ENCODE measurements around the gene TANGO2.
"Not testable (repeated sequence)": the region's sequence is repeated elsewhere in the genome, so short reads cannot be mapped to it uniquely, and the experiment has no call there.

TANGO2 gene

DNA sequence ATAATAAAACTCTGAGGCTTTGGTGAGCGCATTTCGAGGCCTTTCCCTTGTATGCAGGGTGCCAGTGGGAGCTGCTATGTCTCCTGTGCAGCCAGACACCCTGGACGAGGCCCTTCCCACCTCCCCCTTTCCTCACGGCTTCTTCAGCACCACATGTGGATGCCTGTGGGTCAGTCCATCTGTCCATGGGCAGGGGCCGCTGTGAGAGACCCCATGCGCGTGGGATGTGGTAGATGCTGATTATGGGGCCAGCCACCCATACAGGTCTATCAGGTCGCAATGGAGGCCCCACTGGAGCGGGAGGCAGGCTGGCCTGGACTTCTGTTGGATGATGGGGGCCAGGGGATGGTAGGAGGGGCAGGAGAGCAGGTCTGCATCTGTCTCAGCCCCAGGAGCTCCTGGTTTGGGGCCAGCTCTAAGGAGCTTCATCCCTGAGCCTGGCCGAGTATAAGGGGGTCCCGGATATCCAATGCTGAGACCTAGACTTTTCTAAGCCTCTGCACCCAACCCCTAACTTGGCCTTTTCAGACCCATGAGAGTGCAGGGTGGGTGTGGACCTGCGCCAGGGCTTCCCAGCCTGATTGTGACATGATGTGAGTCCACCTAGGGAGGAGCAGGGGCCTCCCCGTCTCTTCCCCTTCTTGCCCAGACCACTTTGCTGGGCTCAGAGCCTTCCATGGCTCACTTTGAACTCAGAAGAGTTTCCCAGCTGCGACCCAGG is 45.1 kb downstream of the TANGO2 start:
- DNase-seq: no peak

DNA sequence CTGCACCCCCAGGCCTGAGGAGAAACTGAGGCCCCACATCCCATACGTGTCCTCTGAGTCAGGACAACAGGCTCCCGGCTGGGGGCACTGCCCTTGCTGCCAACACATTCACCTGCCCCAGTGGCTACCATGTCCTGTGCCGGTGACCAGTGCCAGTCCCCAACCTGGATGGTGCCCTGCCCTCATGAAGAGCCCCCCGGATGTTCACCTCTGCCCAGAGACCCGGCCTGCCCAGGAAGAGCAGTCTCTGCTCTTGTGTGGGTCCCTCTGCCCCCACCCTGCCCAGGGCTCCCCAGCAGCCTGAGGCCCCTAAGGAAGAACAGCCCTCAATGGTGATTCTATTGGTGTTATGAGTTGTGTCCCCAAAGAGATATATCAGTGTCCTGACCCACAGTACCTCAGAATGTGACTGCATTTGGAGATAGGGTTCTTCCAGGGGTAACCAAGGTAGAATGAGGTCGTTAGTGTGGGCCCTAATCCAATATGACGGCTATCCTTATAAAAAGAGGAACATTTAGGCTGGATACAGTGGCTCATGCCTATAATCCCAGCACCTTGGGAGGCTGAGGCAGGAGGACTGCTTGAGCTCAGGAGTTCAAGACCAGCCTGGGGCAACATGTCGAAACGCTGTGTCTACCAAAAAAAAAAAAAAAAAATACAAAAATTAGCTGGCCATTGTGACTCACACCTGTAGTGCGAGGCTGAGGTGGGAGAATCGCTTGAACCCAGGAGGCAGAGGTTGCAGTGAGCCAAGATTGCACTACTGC is 45.9 kb downstream of the TANGO2 start:
- no peak for DNase-seq

DNA sequence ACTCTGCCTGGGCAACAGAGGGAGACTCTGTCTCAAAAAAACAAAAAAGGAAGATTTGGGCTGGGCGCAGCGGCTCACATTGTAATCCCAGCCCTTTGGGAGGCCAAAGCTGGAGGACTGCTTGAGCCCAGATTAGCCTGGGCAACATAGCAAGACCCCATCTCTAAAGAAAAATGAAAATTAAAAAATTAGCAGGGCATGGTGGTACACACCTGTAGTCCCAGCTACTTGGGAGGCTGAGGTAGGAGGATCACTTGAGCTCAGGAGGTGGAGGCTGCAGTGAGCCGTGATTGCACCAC is 46.4 kb downstream of the TANGO2 start:
- DNase-seq: not testable (repeated sequence)

DNA sequence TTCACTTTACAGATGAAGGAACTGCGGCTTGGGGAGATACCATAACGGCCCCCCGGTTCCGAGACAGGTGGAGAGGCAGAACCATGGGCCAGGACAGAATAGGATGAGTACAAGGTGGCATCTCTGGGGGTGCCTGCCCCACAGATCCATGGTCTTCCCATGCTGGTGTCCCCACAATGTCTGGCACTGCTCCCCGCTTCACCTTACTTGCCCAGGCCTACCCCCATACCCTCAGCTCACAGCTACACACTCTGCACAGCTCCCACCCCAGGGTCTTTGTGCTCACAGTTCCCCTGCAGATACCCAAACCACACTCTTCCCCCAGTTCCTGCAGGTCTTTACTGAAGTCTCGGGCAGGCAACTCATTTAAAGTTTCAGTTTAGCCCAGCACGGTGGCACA is 47.7 kb downstream of the TANGO2 start:
- DNase-seq: no peak

DNA sequence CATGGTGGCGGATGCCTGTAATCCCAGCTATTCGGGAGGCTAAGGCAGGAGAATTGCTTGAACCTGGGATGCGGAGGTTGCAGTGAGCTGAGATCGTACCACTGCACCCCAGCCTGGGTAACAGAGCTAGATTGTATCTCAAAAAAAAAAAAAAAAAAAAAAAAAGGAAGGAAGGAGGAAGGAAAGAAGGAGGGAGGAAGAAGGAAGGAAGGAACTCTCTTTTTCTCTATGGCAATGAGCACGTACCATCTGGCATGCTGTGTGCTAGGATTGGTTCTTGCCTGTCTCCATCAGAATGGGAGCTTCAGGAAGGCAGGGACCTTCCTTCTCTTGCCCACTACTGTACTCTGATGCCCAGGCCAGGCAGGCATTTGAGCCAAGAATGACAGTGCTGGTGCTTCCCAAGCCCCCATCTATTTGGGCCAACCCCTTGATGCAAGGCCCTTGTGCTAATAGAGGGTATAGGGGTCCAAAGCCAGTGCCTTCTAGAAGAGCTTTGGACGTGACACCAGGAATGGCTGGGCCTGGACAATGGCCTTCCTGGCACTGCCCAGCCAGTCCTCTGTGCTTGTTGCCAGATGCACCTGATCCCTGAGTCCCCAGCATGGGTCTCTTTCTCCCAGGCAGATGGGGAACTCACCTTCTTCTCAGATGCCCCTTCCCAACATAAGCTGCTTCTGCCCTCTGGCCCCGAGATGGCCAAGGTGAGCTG is 48.6 kb downstream of the TANGO2 start:
- no peak for DNase-seq

DNA sequence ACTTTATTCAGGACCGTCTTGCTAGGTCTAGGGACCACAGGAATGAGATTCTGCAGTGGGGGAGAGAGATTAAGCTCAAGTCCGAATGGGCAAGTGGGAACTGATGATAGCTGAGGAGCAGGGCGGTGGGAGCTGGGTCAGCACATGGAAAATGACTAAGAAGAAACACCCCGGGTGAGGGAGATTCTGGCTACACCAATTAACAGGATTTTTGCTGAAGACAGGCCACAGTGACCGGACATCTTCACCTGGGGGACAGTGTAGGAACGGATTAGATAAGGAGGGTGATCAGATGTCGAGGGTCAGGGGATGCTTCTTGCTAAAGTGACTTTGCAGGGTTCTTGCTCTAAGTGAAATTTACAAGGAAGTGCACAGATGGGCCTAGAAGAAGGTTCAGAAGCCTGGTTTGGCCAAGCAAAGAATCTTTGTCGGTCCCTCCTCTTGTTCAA is 50.6 kb downstream of the TANGO2 start:
- no peak for DNase-seq

DNA sequence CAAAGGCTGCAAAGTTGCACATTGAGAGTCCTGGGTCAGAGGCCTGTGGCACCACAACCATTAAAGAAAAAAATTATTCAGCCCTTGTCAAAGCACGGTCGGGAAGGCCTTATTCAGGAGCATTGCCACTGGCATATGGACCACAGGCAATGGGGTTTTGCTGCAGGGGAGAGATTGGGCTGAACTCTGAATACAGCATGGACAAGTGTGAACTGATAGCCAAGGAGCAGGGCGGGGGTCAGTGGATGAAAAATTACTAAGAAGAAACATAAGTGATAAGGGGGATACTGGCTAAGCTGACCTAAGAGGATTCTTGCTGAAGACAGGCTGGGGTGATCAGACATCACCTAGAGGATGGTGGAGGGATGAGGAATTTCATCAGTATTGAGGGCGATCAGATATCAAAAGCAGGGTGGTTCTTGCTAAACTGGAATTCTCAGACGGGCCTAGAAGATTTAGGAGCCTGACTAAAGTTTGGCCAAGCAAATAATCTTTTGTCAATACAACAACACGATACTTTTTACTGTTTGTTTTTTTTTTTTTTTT is 55.8 kb downstream of the TANGO2 start:
- no peak for DNase-seq

DNA sequence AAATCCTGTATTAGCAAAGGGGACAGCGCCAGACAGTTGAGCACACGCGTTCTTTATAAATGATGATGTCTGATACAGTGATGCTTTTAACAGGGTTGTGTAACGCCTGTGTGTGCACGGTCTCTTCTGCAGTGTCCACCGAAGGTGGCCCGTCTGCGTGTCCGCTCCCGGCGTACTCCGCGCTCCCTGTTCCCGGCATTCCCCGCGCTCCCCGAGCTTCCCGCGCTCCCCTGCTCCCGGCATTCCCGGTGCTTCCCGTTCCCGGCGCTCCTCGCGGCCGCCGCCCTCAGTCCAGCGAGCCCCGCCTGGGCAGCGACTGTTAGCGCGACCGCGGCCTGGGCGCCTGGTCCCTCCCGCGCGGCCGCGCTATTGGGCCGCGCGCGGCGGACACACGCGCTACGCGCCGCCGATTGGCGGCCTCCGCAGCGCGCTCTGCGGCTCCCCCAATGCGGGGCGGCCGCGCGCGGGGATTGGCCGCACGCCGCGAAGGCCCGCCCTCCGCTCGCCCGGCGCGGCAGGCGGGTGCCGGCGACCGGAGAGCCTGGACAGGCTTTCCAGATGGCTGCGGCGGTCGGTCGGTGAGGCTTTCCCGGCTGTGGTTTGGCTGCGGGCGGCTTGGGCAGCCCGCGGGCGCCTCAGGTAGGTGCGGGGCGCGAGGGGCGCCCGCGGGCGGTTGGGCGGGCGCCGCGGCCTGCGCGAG is 59.0 kb downstream of the TANGO2 start, which contains the start of gene DGCR8:
TSS of gene DGCR8 (plus strand) at position 497 of the 700 bp plus-strand sequence. CDS start 5,723 bp downstream, outside the sequence.
- peak; percentile 57 for DNase-seq

DNA sequence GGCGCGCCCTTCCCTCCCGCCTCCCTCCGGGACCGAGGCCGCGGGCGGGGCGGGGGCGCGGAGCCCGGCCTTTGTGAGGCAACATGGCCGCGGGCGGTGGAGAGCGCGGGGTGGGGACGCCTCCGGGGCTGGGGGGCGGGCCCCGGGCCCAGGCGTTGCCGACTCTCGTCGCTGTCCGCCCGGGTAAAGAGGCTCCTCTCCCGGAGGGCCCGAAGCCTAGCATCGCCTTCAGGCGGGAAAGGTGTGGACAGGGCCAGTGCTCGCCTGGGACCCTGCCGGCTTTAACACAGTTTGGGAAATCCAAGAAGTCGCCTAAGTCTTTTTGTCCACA is 59.5 kb downstream of the TANGO2 start:
- peak; percentile 60 for DNase-seq

DNA sequence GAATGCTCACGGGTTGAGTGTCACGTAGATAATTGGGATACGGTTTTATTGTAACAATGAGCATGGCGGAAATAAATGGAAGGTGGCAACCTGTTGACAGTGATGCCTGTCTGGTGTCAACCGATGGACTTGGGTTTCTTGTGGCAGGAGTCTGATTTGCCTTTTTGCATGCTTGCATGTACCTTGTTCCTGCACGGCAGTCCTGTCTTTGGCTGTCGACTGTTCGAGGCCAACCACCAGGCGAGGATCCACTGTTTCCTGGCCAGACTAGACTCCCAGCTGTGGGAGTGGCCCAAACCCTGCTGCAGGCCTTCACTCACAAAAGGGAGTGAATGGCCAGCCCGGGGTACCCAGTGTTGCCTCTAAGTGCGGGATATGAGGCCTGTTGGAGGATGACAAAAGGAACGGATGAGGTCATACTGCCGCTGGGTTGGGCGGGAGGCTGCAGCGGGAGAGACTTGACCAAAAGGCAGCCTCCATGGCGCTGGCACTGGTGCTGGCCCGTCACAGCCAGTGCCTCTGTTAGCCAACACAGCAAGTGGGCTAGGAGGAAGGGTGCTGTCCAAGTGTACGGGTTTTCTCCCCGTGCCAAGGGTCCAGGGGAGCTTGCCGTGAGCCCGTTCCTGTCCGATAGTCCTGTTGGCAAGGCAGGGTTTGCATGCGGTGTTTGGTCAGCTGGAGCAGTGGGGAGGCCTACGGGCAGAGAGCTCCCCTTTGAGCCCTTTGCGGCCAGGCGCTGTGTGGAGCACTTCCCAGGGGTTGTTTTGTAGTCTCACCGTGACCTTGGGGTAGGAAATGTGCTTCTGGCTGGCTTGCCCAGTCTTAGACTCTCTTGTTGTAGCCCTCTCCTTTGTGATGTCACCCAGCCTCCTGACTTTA is 60.1 kb downstream of the TANGO2 start:
- DNase-seq: no peak

DNA sequence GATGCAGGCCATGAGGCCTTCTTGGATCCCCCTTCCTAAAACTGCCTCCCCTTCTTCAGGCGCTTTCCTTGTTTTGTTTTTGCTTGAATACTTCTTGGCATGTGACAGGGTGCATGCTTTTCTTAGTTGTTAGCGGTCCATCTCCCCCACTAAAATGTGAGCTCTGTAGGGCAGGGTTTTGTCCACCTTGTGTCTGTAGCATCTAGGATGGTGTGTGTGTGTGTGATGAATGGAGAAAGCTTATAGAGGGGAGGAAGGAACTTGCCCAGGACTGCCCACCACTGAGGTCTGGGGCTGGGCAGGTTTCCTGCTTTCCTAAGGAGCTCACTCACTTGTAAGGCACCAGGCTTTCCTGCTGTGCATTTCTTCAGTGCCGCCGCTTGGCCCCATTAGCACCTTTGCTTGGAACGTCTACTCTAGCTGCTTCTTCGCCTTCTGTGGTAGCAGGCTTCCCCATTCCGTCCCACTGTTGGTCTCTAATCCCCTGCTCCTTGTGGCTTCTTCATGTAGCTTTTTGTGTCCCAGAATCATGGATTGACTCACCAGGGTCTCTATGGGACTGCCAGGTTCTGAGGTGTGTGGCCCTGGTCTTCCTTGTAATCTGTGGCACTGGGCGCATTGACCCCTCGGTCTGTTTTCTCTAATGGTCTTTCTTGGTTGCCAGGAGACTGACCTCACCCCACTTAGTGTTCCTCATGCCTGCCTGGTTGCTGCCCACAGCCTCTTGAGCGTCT is 62.4 kb downstream of the TANGO2 start:
- no peak for DNase-seq

DNA sequence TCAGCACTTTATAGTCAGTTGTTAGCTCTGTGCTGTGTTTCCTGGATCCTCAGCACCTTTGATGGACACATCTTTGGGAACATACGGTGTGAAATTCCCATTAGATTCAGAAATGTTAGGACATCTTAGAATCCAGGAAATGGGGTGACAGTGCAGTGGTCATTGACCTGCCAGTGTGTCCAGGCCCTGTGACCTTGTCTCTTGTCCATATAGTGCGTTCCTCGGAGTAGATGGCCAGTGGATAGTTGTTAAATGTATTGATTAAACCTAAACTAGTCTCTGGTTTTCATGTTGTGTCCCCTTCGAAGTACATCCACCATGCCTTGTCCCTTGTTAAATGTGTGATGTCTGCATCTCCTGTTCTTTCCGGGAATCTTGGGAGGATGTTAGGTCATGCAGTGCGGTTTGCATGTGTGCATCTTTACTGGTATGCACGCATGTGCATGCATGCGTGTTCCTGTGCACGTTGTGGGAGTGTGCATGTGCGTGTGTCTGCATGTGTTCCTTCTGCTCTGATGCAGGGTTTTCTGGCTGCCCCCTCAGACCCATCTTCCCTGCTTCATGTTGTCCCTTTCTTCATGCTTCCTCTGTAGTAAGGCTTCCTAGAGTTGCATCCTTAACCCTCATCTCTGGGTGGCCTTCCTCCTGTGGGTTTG is 63.1 kb downstream of the TANGO2 start:
- no peak for DNase-seq

DNA sequence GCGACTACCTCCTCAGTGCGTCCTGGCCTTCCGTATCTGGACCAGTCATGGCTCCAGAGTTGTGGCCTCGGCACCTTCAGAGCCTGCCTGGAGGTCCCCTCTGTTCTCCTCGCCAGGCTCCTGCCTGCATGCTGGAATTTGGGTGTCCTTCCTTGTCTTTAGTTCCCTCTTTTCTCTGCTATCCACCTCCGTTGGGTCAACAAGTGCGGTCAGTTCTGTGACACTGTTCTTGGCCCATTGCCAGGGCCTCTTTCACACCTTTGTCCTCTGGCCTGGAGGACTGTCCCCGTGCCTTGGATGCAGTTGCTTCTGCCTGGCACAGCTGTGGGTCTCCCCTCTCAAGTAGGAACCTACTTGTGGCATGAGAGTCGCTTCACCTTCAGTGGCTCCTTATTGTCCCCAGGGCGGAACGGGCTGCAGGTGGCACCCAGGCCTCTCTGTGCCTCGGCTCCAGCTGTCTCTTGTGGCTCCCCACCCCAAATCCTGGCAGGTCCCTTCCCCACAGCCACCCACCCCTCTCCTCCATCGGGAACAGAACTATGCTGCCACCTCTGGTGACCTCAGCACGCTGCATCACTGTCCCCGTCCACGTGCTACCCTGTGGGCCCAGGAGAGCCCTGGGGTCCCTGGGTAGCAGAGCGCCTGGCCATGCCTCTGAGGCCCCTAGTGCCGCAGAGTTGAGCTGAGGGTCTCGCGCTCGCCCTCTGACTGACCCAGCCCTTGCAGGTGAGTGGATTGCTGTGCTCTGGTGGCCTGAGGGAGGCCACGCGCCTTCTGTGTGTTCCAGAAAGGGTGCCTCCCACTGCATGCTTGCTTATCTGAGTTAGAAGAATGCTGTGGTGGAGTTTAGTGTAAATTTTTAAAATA is 63.9 kb downstream of the TANGO2 start:
- no peak for DNase-seq

DNA sequence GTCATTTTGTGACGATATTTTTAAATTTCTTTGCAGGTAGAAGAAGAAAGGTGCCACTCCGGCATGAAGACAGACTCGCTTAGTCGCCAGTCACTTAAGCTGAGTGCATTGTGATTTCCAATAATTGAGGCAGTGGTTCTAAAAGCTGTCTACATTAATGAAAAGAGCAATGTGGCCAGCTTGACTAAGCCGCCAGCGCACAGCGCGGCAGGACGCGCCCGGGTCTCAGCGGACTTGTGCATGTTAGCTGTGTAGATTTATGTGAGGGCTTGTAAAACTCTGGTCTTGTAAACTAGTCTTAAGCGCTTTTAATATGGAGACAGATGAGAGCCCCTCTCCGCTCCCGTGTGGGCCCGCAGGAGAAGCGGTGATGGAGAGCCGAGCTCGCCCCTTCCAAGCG is 64.7 kb downstream of the TANGO2 start:
- no peak for DNase-seq

DNA sequence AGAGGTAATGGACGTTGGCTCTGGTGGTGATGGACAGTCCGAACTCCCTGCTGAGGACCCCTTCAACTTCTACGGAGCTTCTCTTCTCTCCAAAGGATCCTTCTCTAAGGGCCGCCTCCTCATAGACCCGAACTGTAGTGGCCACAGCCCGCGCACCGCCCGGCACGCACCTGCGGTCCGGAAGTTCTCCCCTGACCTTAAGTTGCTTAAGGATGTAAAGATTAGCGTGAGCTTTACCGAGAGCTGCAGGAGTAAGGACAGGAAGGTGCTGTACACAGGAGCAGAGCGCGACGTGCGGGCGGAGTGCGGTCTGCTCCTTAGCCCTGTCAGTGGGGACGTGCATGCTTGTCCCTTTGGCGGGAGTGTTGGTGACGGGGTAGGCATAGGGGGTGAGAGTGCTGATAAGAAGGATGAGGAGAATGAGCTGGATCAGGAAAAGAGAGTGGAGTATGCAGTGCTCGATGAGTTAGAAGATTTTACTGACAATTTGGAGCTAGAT is 65.2 kb downstream of the TANGO2 start:
- no peak for DNase-seq

DNA sequence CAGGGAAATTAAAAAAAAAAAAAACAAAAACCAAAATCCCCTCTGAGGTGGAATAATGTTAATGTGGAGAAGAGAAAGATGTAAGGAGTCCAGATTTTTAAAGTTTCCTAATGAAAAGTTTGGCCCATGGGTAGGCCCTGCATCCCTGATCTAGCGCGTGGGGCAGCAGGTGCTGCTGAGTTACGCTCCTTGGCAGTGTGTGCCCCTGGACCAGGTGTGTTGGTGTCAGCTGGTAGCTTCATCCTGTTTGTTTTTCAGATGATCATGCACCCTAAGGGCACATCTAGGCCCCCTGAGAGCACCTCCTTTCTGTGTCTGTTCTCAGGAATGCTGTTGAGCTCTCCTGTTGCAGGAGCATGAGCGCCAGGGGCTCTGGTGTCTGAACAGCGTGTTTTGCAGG is 65.9 kb downstream of the TANGO2 start:
- no peak for DNase-seq

DNA sequence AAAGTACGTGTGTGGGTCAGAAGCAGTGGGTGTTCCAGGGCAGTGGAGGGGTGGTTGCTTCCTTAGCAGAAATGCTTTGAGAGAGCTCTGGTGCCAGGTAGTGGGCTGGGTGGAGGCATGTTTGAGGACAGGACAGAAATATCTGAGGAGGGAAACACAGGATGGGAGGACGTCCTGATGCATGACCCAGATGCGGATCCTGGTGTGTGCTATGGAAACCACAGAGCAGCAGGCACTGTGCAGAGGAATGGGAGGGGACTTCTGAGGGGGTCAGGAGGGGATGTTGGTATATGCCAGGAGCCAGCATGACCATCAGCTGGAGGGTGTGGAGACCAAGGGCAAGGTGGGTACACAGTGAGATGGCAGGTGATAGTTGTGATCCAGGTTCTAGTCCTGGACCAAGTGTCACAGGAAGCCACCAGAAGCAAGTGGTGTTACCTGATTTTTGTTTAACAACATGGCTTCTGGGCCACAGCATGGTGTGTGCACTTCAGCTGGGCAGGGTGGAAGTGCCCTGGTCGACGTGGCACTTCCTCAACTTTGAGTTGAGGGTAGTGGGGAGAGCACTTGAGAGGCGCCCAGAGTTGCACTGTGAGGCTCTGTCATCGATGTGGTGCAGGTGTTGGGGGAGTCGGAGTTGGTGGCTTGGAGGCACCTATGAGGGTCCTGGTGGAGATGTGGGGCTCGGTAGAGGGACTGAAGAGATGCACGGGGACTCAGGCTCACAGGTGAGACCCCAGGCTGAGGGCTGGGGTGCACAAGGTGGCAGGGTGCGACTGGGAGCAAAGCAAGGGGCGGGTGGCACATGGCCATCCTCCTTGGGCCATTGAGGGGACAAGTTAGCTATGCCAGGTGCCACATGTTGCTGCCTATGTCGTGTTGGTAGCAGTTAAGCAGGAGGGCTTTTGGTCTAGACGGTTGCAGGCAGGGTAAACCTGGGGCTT is 66.7 kb downstream of the TANGO2 start:
- no peak for DNase-seq

DNA sequence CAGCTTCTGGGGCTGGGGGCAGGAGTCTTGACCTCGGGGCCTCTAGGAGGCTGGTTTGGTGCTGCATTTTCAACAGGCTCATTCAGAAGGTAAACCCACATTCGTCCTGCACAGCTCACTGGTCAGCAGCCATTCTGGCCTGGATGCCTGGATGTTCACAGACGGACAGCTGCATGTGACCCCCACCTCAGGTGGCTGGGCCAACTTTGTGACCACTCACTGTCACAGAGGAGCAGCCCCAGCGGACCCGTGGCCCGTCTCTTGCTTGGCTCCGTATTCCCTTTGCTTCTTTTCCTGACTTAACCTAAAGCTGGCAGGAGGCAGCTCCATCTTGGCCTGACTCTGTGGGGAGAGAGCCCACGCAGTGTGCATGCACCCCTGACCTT is 67.3 kb downstream of the TANGO2 start:
- no peak for DNase-seq
